Karpas-422 (cell line): ENCODE data around the gene TUBG2. TPM values are rescaled to one million over a fixed set of nuclear protein-coding genes. Genes with fewer than 3 reads are reported as not detected.

Source experiments
- DNase-seq: peaks from one replicate; pipeline ENCODE4 v3.0.0-alpha.2; 2015
- H2AFZ ChIP-seq: fragments of 200-600 bp; sonication (generic); 2 replicates; pipeline ENCODE4 v1.6.1; 2014; ENCODE audit warnings: antibody characterized with exemption, low read length, mixed read lengths
- H3K27ac ChIP-seq: fragments of 200-600 bp; sonication (generic); 2 replicates; pipeline ENCODE4 v1.5.1; 2014; ENCODE audit warnings: mild to moderate bottlenecking, low read length, moderate library complexity
- H3K27me3 ChIP-seq: fragments of 200-600 bp; sonication (generic); 2 replicates; pipeline ENCODE4 v1.6.1; 2014; ENCODE audit warnings: low read length, mixed read lengths
- H3K36me3 ChIP-seq: fragments of 200-600 bp; sonication (generic); 2 replicates; pipeline ENCODE4 v1.6.1; 2014; ENCODE audit warnings: low read length, mixed read lengths; ENCODE audit not compliant: insufficient read depth
- H3K4me1 ChIP-seq: fragments of 200-600 bp; sonication (generic); 2 replicates; pipeline ENCODE4 v1.6.1; 2014; ENCODE audit warnings: mild to moderate bottlenecking, low read length, mixed read lengths
- H3K4me2 ChIP-seq: fragments of 200-600 bp; sonication (generic); 2 replicates; pipeline ENCODE4 v1.6.1; 2014; ENCODE audit warnings: low read length, low read depth, mild to moderate bottlenecking; ENCODE audit not compliant: poor library complexity, severe bottlenecking
- H3K4me3 ChIP-seq: fragments of 200-600 bp; sonication (generic); 2 replicates; pipeline ENCODE4 v1.5.1; 2014; ENCODE audit warnings: mild to moderate bottlenecking, antibody characterized with exemption, low read length, mixed read lengths
- H3K79me2 ChIP-seq: fragments of 200-600 bp; sonication (generic); 2 replicates; pipeline ENCODE4 v1.6.1; 2014; ENCODE audit warnings: mild to moderate bottlenecking, low read length, mixed read lengths
- H3K9ac ChIP-seq: fragments of 200-600 bp; sonication (generic); 2 replicates; pipeline ENCODE4 v1.6.0; 2014; ENCODE audit warnings: low read length
- H3K9me2 ChIP-seq: fragments of 200-600 bp; sonication (generic), shearing (Covaris generic); replicated peaks from 2 replicates; pipeline ENCODE4 v1.6.0; 2014; ENCODE audit warnings: mild to moderate bottlenecking, low read length, moderate library complexity; ENCODE audit not compliant: insufficient read depth
- H3K9me3 ChIP-seq: fragments of 300-700, 200-600 bp; sonication (generic); 2 replicates; pipeline ENCODE4 v1.6.1; 2014; ENCODE audit warnings: low read length, mixed read lengths
- H4K20me1 ChIP-seq: fragments of 200-600 bp; sonication (generic); 2 replicates; pipeline ENCODE4 v1.6.1; 2014; ENCODE audit warnings: mild to moderate bottlenecking, antibody characterized with exemption, low read length, low read depth; ENCODE audit not compliant: insufficient read depth
- total RNA-seq: library from RNA; depleted of rRNA; stranded (reverse); fragments of >200 nt; shearing (Covaris generic); gene quantifications from 2 replicates; pipeline ENCODE4 v1.2.3, GENCODE V29; 2014; ENCODE audit warnings: low replicate concordance

TUBG2 gene
- total RNA-seq, 1 experiment from 2014 or later: 15.3 TPM

- Histone ChIP-seq H3K27me3 (no peaks in the 10 kb centered on the region), H3K4me3 (peak overlapping the region; percentile 30; the same call in 1 of the 2 replicates), H3K36me3 (no peaks in the 10 kb centered on the region), H3K9ac (no peak overlapping the region), H3K4me1 (peaks cover 42% of the 10 kb centered on the region), H3K79me2 (no peaks in the 10 kb centered on the region), H3K9me3 (no peaks in the 10 kb centered on the region), H3K9me2 (no peaks in the 10 kb centered on the region), H3K27ac (no peak overlapping the region), H2AFZ (no peak overlapping the region), H4K20me1 (peaks cover 8% of the 10 kb centered on the region; the same call in 1 of the 2 replicates), H3K4me2 (peak overlapping the region; percentile 60)
- DNase-seq: peak; percentile 75
Observed at GRCh38 chr17:42673885-42674754, 15.0 kb downstream of the TUBG2 start.

GRCh38 chr17:42674755-42675347 lies 15.8 kb downstream of the TUBG2 start:
- H3K27ac ChIP-seq: no peak overlapping the region
- H3K9me3 ChIP-seq: no peaks in the 10 kb centered on the region
- no peak for DNase-seq
- peak overlapping the region; percentile 60 for H3K4me2 ChIP-seq
- H3K4me1 ChIP-seq: peaks cover 49% of the 10 kb centered on the region
- H3K4me3 ChIP-seq: no peak overlapping the region
- H3K36me3 ChIP-seq: no peaks in the 10 kb centered on the region
- no peaks in the 10 kb centered on the region for H3K79me2 ChIP-seq
- H3K27me3 ChIP-seq: no peaks in the 10 kb centered on the region
- H4K20me1 ChIP-seq: peaks cover 8% of the 10 kb centered on the region; the same call in 1 of the 2 replicates
- H3K9ac ChIP-seq: no peak overlapping the region
- H2AFZ ChIP-seq: no peak overlapping the region
- no peaks in the 10 kb centered on the region for H3K9me2 ChIP-seq

- no peaks in the 10 kb centered on the region for H3K9me2 ChIP-seq
- peak overlapping the region; percentile 96 for H3K4me2 ChIP-seq
- H3K4me3 ChIP-seq: peak overlapping the region; percentile 86; the same call in 1 of the 2 replicates
- no peaks in the 10 kb centered on the region for H3K79me2 ChIP-seq
- peaks cover 8% of the 10 kb centered on the region; the same call in 1 of the 2 replicates for H4K20me1 ChIP-seq
- no peak overlapping the region for H2AFZ ChIP-seq
- no peaks in the 10 kb centered on the region for H3K36me3 ChIP-seq
- no peaks in the 10 kb centered on the region for H3K27me3 ChIP-seq
- H3K9ac ChIP-seq: peak overlapping the region; percentile 82
- H3K4me1 ChIP-seq: peaks cover 54% of the 10 kb centered on the region
- H3K9me3 ChIP-seq: no peaks in the 10 kb centered on the region
- no peak for DNase-seq
- no peak overlapping the region for H3K27ac ChIP-seq
Observed at GRCh38 chr17:42675348-42675964, 16.4 kb downstream of the TUBG2 start.

- Histone ChIP-seq H3K4me1 (peaks cover 56% of the 10 kb centered on the region), H3K27ac (no peak overlapping the region), H3K79me2 (no peaks in the 10 kb centered on the region), H2AFZ (0 out of 2 replicates have a peak overlapping the region, but pooled peaks have one; percentile 76), H4K20me1 (peaks cover 5% of the 10 kb centered on the region; the same call in 1 of the 2 replicates), H3K27me3 (no peaks in the 10 kb centered on the region), H3K4me2 (peak overlapping the region; percentile 96), H3K9ac (peak overlapping the region; percentile 82), H3K36me3 (no peaks in the 10 kb centered on the region), H3K9me3 (no peaks in the 10 kb centered on the region), H3K9me2 (no peaks in the 10 kb centered on the region), H3K4me3 (peak overlapping the region; percentile 86)
- no peak for DNase-seq
Observed at GRCh38 chr17:42675965-42676423, 16.9 kb downstream of the TUBG2 start.

GRCh38 chr17:42676424-42677011 lies 17.4 kb downstream of the TUBG2 start, which contains the start of gene PLEKHH3:
PLEKHH3 (minus strand) TSS chr17:42676994; CDS start chr17:42676563, 431 bp downstream.
- Histone ChIP-seq H3K36me3 (no peaks in the 10 kb centered on the region), H3K79me2 (no peaks in the 10 kb centered on the region), H4K20me1 (peaks cover 4% of the 10 kb centered on the region; the same call in 1 of the 2 replicates), H3K9me3 (no peaks in the 10 kb centered on the region), H3K4me3 (peak within 1 kb of the TSS; percentile 86), H3K27me3 (no peaks in the 10 kb centered on the region), H3K9me2 (no peaks in the 10 kb centered on the region), H3K27ac (no peak within 1 kb of the TSS), H3K4me2 (peak within 1 kb of the TSS; percentile 100), H3K9ac (peak within 1 kb of the TSS; percentile 82), H2AFZ (peak within 1 kb of the TSS; percentile 76; the same call in 1 of the 2 replicates), H3K4me1 (peaks cover 56% of the 10 kb centered on the region)
- peak; percentile 60 for DNase-seq

GRCh38 chr17:42677012-42677857 lies 18.2 kb downstream of the TUBG2 start:
- H3K9ac ChIP-seq: peak overlapping the region; percentile 82
- no peaks in the 10 kb centered on the region for H3K27me3 ChIP-seq
- peak; percentile 100 for DNase-seq
- H3K36me3 ChIP-seq: no peaks in the 10 kb centered on the region
- H3K4me1 ChIP-seq: peaks cover 56% of the 10 kb centered on the region
- H2AFZ ChIP-seq: peak overlapping the region; percentile 8; the same call in 1 of the 2 replicates
- no peaks in the 10 kb centered on the region for H3K9me3 ChIP-seq
- no peaks in the 10 kb centered on the region for H3K79me2 ChIP-seq
- peak overlapping the region; percentile 86; the same call in 1 of the 2 replicates for H3K4me3 ChIP-seq
- no peak overlapping the region for H3K27ac ChIP-seq
- H3K4me2 ChIP-seq: peak overlapping the region; percentile 100
- peaks cover 4% of the 10 kb centered on the region; the same call in 1 of the 2 replicates for H4K20me1 ChIP-seq
- H3K9me2 ChIP-seq: no peaks in the 10 kb centered on the region
